Heart right ventricle (tissue), 16 donors: ENCODE measurements around the gene RFXANK. TPM values are rescaled to one million over a fixed set of nuclear protein-coding genes. Genes with fewer than 3 reads are reported as not detected.

ENCODE experiments used
- ATAC-seq, 8 donors: fragments of 200-7000 bp; cut with Tn5 transposase; one replicate each; pipeline ENCODE4 v1.9.1; 2020; ENCODE audit warnings: mild to moderate bottlenecking in 8 of 8, moderate library complexity in 8 of 8, moderate number of reproducible peaks in 1 of 8
- DNase-seq, 2 donors: peaks; one replicate each; pipeline ENCODE4 v3.0.0-alpha.2; 2020
- H3K27ac ChIP-seq, 10 donors: fragments of 200-600 bp; sonication (generic) in 2 of 10; one replicate each; pipeline versions ENCODE4 v1.5.0 to v1.8.0; 2020 to 2022; ENCODE audit warnings: mild to moderate bottlenecking in 3 of 10
- H3K27me3 ChIP-seq, 7 donors: fragments of 200-600 bp; one replicate each; pipeline ENCODE4 v1.8.0; 2021 to 2022; ENCODE audit warnings: mild to moderate bottlenecking in 2 of 7
- H3K36me3 ChIP-seq, 9 donors: fragments of 200-600 bp; sonication (generic) in 1 of 9; one replicate each; pipeline versions ENCODE4 v1.5.0 to v1.8.0; 2020 to 2022; ENCODE audit warnings: mild to moderate bottlenecking in 2 of 9
- H3K4me1 ChIP-seq, 9 donors: fragments of 200-600 bp; sonication (generic) in 1 of 9; one replicate each; pipeline versions ENCODE4 v1.5.0 to v1.8.0; 2020 to 2022; ENCODE audit warnings: mild to moderate bottlenecking in 4 of 9
- H3K4me3 ChIP-seq, 10 donors: fragments of 200-600 bp; sonication (generic) in 2 of 10; one replicate each; pipeline versions ENCODE4 v1.5.0 to v1.8.0; 2020 to 2022; ENCODE audit warnings: mild to moderate bottlenecking in 7 of 10, moderate library complexity in 2 of 10
- H3K9me3 ChIP-seq, 11 donors: fragments of 200-600 bp in 10 of 11; sonication (generic) in 2 of 11; one replicate each; pipeline versions ENCODE4 v1.5.0 to v1.8.0; 2013 to 2022; ENCODE audit warnings: mild to moderate bottlenecking in 2 of 11, control low read depth in 1 of 11, moderate library complexity in 1 of 11
- WGBS, 2 donors: extraction: QIAGEN DNeasy Blood & Tissue Kit; methylation state at CpG; one replicate each; pipeline ENCODE4 v1.1.7; 2013; ENCODE audit warnings: inconsistent platforms in 1 of 2; 5-methylcytosine and 5-hydroxymethylcytosine counted together
- intact Hi-C, 10 donors: fragments of 100-400 bp; cut with DNase I; formaldehyde crosslinking; loops; one replicate each; pipeline versions ENCODE4 v1.11.1 to v1.14.2; 2022
- polyA plus RNA-seq, 2 donors: library from polyadenylated mRNA; stranded (reverse); fragments of 200-250 nt; gene quantifications; one replicate each; pipeline ENCODE4 v1.2.3, GENCODE V29; 2013
- total RNA-seq, 10 donors: library from RNA; stranded (reverse); fragmentation: NEBNext Ultra II Directional in 3 of 10; extraction: Animal tissue kit (Norgen Biotek cat#: 25700) in 3 of 10; gene quantifications; one replicate each; pipeline versions ENCODE4 v1.2.1 to v1.2.4, GENCODE V29; 2021 to 2023
- TF ChIP-seq, protein P1 (sequence below), 9 donors: fragments of 200-600 bp; sonication (generic) in 2 of 9; IDR thresholded peaks; one replicate each; pipeline versions ENCODE4 v1.5.0 to v1.8.0; 2021 to 2022; ENCODE audit warnings: antibody characterized with exemption in 9 of 9, mild to moderate bottlenecking in 5 of 9, moderate library complexity in 1 of 9
- donor health status: Arrhythmogenic right ventricular cardiomyopathy.
- donor health status: ischemic (EF 13 %, LVEDD 7.1; RV severe dilation, severe dysfunction).
- donor health status: healthy with polysubstance abuse.
- donor health status: DM: no; HTN: yes; CAD: no.
- donor health status: DM: no; HTN: no; CAD: no.
- donor health status: ischemic (EF 25% LVEDD 6.9; RV normal size, moderate dysfunction).
- donor health status: ischemic (EF 25% LVEDD 5.7; RV mildly dilated, moderate dysfunction).
- donor health status: healthy.
- donor health status: DM: yes; HTN: yes; CAD: no.
- donor health status: Ischemic cardiomyopathy.
- donor health status: ischemic (EF 35%, LVEDD 5.7; RV mildly dilated, moderate dysfunction).
- donor health status: nonischemic (EF 11% LVEDD 7.7; RV severe dilation, severe dysfunction).
- donor health status: DM: yes; HTN: yes; CAD: no.
- donor health status: PGD.
- donor health status: ischemic (EF 29% LVEDD 5.4; RV normal size, mild dysfunction).
- donor health status: nonischemic (EF 23%, LVEDD 6.1; RV moderate dilation, normal function).

RFXANK gene
- total and polyA plus RNA-seq, 12 donors, result 30.6 to 109 (median 37.5) TPM

DNA sequence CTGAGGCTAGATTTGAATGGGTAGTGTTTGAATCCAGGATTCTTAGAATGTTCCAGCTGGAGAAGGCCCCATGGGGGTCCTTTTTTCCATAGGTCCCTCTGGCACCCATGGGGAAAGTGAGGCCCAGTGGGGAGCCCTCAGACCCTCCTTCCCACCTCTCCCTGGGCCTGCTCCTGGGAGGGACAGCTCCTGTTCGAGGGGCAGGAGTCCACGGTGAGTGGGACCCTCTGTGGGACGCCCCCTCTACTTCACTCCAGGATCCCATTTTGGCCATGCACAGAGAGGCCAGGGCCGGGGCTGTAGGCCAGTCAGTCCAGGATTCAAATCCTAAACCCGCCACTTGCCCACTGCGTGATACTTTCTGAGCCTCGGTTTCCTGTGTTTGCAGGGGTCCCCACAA, 29.6 kb upstream of the RFXANK start:
- no peak for ATAC-seq
- WGBS, 2 donors, result 89 to 92% methylated on average over 7 of the region's 7 CpGs
- TF ChIP-seq, protein P1, sequence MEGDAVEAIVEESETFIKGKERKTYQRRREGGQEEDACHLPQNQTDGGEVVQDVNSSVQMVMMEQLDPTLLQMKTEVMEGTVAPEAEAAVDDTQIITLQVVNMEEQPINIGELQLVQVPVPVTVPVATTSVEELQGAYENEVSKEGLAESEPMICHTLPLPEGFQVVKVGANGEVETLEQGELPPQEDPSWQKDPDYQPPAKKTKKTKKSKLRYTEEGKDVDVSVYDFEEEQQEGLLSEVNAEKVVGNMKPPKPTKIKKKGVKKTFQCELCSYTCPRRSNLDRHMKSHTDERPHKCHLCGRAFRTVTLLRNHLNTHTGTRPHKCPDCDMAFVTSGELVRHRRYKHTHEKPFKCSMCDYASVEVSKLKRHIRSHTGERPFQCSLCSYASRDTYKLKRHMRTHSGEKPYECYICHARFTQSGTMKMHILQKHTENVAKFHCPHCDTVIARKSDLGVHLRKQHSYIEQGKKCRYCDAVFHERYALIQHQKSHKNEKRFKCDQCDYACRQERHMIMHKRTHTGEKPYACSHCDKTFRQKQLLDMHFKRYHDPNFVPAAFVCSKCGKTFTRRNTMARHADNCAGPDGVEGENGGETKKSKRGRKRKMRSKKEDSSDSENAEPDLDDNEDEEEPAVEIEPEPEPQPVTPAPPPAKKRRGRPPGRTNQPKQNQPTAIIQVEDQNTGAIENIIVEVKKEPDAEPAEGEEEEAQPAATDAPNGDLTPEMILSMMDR (IDR thresholded peaks at IDR 0.05), result no peak

DNA sequence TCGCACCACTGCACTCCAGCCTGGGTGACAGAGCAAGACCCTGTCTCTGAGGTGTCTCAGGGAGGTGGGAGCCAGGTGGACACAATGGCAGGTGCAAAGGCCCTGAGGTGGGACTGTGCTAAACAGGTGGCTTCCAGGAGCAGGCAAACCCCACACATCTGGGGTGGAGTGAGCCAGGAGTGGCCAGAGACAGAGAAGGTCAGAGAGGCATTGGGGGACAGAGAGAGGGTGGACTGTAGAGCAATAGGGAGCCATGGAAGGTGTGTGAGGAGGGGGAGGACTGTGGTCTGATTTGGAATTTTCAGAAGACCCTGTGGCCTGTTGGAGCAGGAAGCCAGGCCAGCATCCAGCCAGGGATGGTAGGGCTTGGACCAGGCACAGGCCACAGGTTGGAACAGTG, 26.7 kb upstream of the RFXANK start:
- DNase-seq (no peak), ATAC-seq (no peak)
- WGBS, 2 donors, result 94 to 97% methylated on average over 1 of the region's 1 CpG
- H3K9me3 ChIP-seq, result no peaks in the 10 kb centered on the region
- H3K27me3 ChIP-seq, result no peaks in the 10 kb centered on the region
- no peaks in the 10 kb centered on the region for H3K36me3 ChIP-seq
- H3K4me1 ChIP-seq, result peaks cover 0 to 9% (median 8%) of the 10 kb centered on the region in 9 donors
- H3K27ac ChIP-seq, result no peak overlapping the region
- no peak overlapping the region for H3K4me3 ChIP-seq
- intact Hi-C loops, result no loop called here
- TF ChIP-seq, protein P1 (IDR thresholded peaks at IDR 0.05), result no peak

More for the DNA sequence above, 29.6 kb upstream of the RFXANK start:
- no peak for DNase-seq
- Histone ChIP-seq H3K9me3 (no peaks in the 10 kb centered on the region), H3K4me3 (no peak overlapping the region), H3K36me3 (no peaks in the 10 kb centered on the region), H3K27ac (no peak overlapping the region), H3K27me3 (peaks cover 0 to 4% (median 0%) of the 10 kb centered on the region in 7 donors), H3K4me1 (no peaks in the 10 kb centered on the region)
- intact Hi-C loops, result no loop called here

DNA sequence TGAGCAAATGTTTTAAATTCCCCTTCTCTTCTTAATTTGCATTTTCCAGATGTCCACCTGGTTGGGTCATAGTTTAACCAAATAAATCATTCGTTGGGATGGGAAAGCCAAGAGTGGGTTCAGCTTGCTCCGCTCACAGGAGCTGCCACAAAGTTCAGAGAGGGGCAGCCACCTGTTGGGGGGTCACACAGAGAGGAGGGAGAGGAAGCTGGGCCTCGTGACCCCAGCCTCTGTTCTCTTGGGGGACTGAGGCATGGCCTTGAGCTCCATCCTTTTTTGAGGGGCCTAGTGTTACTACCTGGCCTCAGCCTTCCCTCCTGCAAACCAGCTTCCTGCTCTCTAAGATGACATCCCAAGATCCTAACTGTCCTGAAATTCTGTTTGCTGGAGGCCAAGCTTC, 24.4 kb upstream of the RFXANK start:
- no peaks in the 10 kb centered on the region for H3K36me3 ChIP-seq
- no peak overlapping the region for H3K4me3 ChIP-seq
- TF ChIP-seq, protein P1 (IDR thresholded peaks at IDR 0.05), result no peak
- H3K27ac ChIP-seq, result no peak overlapping the region
- peaks cover 0 to 31% (median 10%) of the 10 kb centered on the region in 9 donors for H3K4me1 ChIP-seq
- intact Hi-C loops, result no loop called here
- no peaks in the 10 kb centered on the region for H3K9me3 ChIP-seq
- no peaks in the 10 kb centered on the region for H3K27me3 ChIP-seq
- DNase-seq (no peak), ATAC-seq (no peak)
- WGBS, 2 donors, result 85 to 89% methylated on average over 3 of the region's 3 CpGs

DNA sequence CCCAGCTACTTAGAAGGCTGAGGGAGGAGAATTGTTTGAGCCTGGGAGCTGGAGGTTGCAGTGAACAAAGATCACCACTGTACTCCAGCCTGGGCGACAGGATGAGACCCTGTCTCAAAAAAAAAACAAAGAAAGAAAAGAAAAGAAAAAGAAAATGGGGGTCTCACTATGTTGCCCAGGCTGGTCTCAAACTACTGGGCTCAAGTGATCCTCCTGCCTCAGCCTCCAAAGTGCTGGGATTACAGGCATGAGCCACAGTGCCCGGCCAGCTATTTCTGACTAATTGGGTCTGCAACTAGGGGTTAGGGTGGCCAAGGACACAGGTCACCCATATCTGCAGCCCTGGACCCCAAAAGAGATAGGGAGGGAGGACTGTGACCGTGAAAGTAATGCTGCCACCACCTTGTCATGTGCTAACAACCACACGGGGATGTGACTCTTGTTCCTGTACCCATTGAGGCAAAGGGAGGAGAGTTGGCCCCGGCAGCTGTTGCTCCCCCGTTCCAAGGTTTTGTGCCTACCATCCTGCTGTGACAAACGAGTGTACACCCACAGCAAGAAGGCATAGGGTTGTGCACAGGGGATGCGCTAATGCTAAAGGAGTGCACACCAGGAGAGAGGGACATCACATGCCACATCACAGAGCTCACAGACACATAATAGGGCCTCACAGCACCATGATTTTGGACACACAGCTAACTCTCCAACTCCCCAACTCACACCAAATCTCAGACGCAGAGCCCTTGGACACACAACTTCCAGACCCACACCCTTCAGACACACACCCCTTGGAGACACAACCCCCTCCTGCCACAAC, 22.6 kb upstream of the RFXANK start:
- 81 to 87% methylated on average over 9 of the region's 9 CpGs for WGBS, 2 donors
- intact Hi-C loops, result no loop called here

More for the DNA sequence above, 22.6 kb upstream of the RFXANK start:
- no peak for ATAC-seq
- no peak for DNase-seq
- Histone ChIP-seq H3K4me1 (peaks cover 0 to 31% (median 10%) of the 10 kb centered on the region in 9 donors), H3K4me3 (peak overlapping the region in 7 of 10 donors; percentile 16 to 48 (median 42)), H3K27me3 (no peaks in the 10 kb centered on the region), H3K27ac (no peak overlapping the region), H3K36me3 (no peaks in the 10 kb centered on the region), H3K9me3 (no peaks in the 10 kb centered on the region)
- TF ChIP-seq, protein P1 (IDR thresholded peaks at IDR 0.05), result no peak
